Fibroblast of skin of scalp (primary cell): ENCODE measurements around the gene MDM4.

Experiments used
- DNase-seq: peaks from one replicate; pipeline ENCODE4 v3.0.0-alpha.2; 2013

Gene MDM4

DNA sequence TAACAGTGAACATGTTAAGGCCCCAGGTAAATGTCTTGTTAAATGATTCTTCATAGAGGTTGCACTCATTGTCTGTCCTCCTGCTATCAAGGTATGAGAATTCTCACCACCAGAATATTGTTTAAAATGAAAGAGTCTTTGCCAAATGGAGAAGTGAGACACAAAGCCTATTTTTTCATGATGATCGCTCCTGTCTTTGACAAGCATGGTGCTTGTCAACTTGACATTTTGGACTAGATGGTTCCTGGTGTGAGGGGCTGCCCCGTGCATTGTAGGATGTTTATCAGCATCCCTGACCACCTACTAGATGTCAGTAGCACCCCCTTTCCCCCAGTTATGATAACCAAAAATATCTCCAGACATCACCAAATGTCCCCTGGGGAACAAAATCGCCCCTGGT lies 65.6 kb downstream of the MDM4 start:
- no peak for DNase-seq

DNA sequence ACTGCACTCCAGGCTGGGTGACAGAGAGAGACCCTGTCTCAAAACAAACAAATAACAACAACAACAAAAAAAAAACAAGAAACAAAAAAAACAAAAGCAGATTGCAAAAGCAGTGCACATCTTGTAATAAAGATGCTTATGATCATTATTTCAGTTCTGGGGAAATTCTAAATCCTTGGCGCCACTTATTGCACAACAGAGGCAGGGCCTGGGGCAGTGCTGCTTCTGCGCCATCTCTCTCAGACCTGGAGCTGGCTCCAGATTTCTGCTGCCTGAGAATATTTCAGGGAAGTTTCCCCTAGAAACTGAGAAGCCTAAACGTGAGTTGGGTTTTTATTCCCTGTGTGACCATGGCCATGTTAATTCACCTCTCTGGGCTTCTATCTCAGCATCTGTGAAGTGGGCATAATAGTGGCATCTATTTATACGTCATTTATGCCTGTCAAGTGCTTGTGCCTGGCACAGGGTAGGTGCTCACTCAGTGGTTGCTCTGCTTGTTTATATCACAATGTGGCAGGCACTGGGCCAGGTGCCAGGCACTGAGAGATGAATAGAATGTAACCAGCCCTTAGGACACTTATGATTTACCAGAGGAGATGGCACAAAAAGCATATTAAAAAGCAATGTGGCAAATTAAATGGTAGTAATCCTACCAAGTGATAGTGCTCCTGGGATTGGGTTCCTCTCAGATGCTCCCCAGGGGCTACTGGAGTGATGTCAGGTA lies 67.9 kb downstream of the MDM4 start:
- DNase-seq, result no peak

DNA sequence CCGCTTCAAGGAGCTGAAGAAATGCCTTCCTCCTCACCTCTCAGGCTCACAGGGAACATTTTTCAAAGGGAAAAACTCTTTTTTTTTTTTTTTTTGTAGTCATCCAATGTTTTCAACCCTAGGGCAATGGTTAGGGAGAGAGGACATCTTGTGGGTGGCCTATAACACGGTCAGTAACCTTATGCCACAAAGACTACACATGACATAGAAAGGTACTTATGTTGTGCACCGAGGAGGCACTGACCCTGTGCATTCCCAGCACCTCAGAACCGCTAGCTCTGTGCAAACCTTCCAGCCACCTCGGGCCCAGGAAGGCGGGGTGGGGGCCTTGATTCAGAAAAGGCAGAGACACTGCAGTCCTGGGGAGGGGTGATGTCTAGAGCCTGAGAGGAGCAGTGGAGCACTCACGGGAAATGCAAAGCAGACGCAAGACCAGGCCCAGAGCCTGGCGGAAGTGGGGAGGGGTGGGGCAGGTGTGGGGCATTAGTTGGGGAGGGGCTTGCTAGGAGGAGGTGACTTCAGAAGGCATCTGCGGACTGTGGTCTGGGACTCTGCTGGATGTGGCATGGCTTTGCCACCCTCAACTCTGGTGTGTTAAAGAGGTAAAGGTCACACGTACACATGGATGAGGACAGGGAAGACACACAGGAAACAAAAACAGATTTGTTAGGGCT lies 68.6 kb downstream of the MDM4 start:
- no peak for DNase-seq

DNA sequence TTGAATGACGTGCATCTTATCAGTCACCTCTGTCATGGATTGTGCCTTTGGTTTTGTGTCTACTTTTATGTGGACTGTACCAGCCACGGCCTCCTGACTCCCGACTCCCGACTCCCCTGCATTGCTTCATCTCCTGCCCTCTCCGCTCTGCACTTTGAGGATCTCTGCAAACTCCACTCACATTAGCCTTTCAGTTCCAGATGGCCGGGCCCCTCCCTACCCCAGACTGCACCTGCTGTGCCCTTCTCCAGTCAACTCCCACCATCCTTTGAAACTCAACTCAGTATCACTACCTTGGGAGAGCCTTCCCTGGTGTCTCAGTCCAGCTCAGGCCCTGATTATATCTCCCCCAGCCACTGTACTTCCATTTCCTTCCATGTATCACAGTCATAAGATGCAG lies 71.4 kb downstream of the MDM4 start:
- no peak for DNase-seq

DNA sequence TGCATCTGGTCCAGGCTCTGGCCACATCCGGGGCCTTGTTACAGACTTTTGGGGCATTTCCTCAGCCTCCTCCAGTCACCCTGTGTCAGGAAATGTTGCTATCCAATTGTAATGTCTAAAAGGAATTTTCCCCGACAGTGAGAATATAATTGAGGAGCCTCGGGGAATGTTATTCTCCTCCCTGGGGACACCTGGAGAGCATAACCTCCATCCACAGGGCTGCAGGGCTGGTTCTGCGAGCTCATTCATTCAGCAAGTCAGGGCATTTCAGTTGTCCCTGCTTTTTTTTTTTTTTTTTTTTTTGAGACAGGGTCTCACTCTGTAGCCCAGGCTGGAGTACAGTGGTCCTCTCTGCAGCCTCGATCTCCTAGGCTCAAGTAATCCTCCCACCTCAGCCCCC lies 72.6 kb downstream of the MDM4 start:
- DNase-seq, result no peak

DNA sequence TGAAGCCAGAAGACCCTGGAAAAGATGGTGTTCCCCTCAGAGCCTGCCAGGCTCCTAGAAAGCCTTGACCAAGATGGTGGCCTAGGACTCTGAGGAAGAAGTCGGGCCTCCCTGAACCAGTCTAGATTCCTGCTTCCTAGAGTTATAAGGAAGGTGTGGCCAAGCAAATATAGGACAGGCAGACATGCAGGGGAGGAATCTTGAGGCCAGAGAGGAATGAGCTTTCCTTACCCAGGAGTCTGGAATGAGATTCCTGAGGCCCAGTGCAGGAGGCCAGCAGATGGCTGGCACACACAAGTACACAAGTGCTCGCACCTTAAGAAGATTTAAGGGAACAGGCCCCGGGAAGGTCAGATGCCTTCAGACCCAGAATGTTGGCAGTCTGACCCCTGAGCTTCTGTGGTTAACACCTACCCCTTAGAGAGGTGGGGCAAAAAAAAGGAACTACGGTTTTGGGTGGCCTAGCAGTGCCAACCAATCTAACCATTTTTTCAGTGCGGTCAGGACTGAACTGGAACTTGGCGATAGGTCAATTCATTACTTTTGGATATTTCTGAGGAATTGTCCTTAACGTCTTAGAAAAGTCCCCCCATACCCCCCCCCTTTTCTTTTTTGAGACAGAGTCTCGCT lies 73.3 kb downstream of the MDM4 start:
- peak; percentile 55 for DNase-seq

DNA sequence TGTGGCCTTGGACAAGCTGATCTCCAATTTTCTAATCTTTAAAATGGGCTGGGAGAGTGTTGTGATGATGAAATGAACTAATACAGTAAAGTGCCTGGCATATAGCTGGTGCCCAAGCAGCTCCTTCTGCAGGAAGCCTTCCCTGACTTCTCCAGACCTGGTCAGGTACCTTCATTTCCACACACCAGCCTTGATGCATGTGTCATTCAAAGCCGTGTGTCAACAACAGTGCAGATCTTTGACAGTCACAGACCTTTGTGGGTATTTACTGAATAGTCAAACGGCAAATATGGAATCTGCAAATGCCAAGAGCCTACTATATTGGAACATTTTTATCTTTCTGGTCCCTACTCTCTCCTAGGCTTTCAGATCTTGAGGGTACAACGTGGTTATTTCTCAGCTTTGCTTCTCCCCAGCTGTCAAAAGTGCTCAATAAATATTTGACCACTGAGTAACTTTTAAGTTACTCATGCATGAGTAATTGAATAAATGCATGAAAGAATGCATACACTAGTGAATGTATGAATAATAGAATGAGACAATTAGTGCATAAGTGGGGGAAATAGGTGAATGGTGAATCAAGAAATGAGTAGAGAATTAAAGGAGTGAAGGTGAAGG lies 75.4 kb downstream of the MDM4 start:
- DNase-seq, result peak; percentile 72

DNA sequence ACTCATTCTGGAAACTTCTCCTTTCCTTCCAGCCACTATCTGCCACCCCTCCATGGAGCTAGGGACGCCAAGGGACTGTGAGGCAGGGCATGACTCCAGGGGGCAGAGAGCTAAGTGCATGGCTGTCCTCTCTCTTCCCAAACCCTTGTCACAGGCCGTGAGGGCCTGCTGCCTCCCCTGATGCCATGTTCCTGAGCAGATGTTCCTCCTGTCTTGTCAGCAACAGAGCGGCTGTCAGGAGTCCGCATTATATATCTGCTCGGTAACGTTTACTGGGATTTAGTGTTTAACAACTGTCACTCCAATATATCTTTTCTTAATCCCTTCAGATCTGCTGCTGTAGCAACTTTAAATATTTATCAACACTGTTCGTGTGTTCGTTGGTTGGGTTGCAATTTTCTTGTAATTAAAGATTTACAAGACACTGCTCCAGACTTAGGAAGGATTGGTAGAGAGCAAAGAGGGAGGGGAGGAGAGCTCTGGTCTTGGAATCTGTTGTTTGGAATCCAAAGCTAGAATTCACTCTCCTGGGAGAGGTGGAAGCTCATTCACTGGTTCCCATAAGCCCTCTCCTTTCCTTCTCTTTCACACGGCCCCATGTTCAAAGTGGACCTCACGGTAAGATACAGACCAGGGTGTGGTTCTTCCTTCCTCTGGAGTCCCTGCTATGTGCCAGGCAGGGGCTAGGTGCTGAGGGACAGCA lies 76.2 kb downstream of the MDM4 start:
- peak; percentile 3 for DNase-seq

DNA sequence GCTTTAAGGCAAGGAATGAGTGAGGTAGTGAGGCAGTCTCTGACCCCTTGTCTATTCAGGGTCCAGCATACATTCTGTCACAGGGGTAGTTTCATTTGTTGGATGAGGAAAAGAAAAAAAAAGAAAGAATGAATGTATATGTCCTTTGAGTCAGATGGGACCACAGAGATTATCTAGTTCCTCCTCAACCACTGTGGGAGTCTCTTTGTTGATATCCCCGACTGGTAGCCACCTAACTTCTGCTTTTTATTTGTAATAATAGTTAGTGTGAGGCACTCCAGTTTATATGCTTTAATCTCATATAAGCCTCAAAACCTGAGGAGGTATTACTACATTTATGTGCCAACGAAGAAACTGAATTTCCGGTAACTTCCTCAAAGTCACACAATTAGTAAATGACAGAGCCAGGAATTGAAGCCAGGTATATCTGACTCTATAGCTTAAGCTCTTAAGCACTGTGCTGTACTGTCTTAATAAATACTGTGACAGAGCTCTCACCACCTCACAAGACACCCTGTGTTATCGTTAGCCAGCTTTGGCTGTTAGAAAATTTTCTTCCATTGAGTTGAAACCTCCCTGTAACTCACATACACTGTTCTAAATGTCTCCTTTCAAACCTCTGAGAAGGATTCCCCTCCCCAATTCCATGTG lies 82.2 kb downstream of the MDM4 start:
- no peak for DNase-seq

DNA sequence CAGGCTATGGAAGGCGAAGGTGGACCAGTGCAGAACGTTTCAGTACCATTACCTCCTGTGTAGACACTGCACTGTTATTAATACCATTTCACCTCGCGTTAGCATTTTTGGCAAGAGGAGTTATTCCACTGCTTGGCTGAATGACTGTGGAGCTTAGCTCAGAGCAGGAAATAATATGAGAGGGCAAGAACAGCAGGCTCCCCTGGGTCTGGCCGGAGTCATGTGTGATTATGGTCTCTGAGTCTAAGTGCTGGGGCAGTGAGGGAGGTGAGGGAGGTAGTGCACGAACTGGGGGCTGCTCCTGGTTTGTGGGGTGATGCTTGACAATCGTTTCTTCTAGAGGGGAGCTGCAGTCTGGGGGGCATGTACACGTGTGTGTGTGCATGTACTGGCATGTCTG lies 82.9 kb downstream of the MDM4 start:
- no peak for DNase-seq

DNA sequence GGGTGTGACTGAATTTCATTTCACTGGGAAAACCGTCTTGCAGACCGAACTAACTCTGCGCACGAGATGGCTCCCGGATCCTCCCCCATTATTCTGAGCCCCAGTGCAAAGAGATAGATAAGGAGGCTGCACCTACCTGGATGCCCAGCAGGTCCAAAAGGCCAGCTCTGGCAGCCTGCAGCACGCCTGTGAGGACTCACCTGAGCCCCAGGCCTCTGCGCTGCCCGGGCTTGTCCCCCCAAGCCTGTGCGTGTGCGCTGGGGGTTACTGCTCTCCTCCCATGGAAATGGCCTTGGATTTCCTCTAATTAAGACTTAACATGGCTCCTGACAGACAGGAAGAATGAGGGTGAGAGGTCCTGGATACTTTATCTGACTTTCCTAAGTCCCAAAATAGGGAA lies 83.4 kb downstream of the MDM4 start:
- no peak for DNase-seq

DNA sequence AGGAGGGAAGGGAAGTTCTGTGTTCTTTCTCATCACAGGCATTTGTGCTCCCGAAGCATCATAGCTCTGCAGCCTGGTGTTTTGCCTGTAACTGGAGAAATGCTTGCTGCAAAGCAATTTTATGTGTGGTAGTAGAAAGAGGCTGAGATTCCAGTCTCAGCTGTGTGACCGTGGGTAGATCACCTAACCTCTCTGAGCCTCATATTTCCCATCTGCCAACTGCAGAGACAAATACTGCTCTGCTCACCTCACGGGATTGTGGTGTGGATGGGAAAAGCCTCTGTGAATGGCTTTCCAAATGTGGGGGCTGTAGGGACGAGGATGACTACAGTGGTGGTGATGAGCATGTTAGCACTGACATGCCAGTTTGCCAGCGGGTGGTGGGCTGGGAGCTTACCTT lies 84.0 kb downstream of the MDM4 start:
- DNase-seq, result no peak

DNA sequence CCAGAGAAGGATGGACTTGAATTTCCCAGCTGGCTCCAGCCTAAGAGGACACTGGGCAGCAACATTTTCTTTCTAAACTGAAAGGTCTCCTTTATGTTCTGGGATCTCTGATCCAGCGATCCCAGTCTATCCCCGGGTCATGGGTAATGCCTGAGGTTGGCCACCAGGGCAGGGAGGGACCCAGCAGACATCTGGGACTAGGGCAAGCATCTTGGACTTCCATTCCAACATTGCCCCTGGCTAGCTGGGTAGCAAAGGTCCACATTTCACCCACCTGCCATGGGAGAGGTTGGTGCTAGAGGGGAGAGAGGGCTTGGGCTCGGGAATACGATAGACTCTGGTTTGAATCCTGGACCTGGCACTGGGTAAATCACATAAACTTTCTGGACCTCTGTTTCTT lies 84.8 kb downstream of the MDM4 start:
- no peak for DNase-seq

DNA sequence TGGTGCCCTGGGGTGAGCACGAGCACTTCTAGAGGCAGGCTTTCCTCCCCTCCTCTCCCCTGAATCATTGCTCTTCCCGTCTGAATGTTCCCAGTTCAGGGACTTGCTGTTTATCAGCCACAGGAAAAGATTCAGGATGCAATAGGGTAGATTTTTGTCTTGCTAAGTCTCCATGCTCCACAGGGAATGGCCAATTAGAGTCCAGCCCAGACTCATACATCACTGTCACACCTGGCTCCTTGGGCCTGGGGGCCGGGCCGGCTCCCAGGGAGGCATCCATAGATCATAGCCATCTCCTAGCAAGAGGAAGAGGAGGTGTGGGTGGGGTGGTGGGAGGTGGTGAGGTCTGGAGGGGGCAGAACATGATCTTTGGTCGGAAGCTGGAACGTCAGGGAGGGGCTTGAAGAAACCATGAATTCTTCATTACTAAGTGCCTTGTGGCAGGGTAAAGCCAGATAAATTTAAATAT lies 85.9 kb downstream of the MDM4 start:
- no peak for DNase-seq

DNA sequence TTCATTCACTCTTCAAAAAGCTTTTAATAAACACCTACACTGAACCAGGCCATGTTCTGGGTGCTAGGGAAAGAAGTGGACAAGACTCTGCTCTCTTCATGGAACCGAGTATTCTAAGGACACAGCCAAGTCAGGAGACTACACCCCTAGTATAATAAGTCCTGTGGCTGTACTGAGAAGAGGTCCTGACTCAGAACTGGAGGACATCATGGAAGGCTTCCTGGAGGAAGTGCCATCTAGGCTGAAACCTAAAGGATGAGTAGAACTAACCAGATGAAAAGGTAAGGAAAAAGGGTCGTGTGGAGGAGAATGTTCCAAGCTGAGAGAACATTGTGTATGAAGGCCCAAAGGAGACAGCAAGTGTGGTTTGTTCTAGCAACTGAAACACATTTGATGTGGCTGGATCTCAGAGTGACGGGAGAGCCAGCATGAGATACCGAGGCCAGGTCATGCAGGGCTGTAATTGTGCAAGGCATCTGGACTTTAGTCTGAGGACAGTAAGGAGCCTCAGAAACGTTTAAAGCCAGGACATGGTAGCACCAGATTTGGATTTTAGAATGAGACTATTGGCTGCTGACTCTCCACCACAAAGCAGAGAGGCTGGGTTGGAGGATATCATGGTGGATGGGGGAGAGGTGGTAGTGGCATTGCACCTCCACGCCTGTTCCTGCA lies 86.8 kb downstream of the MDM4 start:
- DNase-seq, result no peak

DNA sequence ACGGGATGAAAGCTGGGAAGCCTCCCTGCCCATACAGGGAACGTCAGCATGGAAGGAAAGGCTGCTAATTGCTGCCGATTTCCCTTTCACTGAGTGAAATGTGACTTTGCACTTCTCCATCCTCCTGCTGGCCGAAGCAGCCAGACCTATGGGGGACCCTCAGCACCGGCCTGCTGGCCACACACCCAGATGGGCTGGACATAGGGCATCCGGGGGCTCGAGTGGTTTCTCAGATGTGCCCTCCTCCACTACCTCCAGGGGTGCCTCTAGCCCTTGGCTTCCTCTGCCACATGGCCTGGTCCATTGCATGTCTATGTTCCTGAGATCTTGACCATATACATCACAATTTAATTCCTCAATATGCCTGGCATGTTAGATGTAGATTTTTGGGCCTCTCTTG lies 89.6 kb downstream of the MDM4 start:
- DNase-seq, result no peak
